Measurements from ENCODE around the gene SORL1.
A peak's percentile ranks its signal among the peaks of the same experiment; 100 is the strongest.
"Not testable (repeated sequence)": the region's sequence is repeated elsewhere in the genome, so short reads cannot be mapped to it uniquely, and the experiment has no call there.

Gene SORL1

GRCh38 chr11:121479698-121480238 lies 27.7 kb downstream of the SORL1 start:
- no peak for DNase-seq

GRCh38 chr11:121481484-121482230 lies 29.5 kb downstream of the SORL1 start:
- DNase-seq, result not testable (repeated sequence)

- peak; percentile 78 for DNase-seq
Measured at GRCh38 chr11:121482231-121483129, 30.4 kb downstream of the SORL1 start.

- no peak for DNase-seq
Measured at GRCh38 chr11:121483805-121484480, 31.8 kb downstream of the SORL1 start.

- DNase-seq, result no peak
Measured at GRCh38 chr11:121485216-121485615, 33.1 kb downstream of the SORL1 start.

- DNase-seq, result no peak
Measured at GRCh38 chr11:121486054-121486453, 33.9 kb downstream of the SORL1 start.

- DNase-seq, result no peak
Measured at GRCh38 chr11:121487191-121487590, 35.1 kb downstream of the SORL1 start.

GRCh38 chr11:121488170-121488569 lies 36.1 kb downstream of the SORL1 start:
- no peak for DNase-seq

GRCh38 chr11:121488641-121489040 lies 36.5 kb downstream of the SORL1 start:
- no peak for DNase-seq

GRCh38 chr11:121489823-121490222 lies 37.7 kb downstream of the SORL1 start:
- DNase-seq, result no peak

- no peak for DNase-seq
Measured at GRCh38 chr11:121494355-121495099, 42.4 kb downstream of the SORL1 start.

- no peak for DNase-seq
Measured at GRCh38 chr11:121497176-121497998, 45.3 kb downstream of the SORL1 start.

GRCh38 chr11:121499405-121499804 lies 47.3 kb downstream of the SORL1 start:
- no peak for DNase-seq

- no peak for DNase-seq
Measured at GRCh38 chr11:121500275-121500674, 48.2 kb downstream of the SORL1 start.

GRCh38 chr11:121500717-121501116 lies 48.6 kb downstream of the SORL1 start:
- DNase-seq, result no peak

GRCh38 chr11:121503051-121503450 lies 50.9 kb downstream of the SORL1 start:
- DNase-seq, result no peak

- not testable (repeated sequence) for DNase-seq
Measured at GRCh38 chr11:121506237-121506636, 54.1 kb downstream of the SORL1 start.

- DNase-seq, result no peak
Measured at GRCh38 chr11:121508449-121508848, 56.3 kb downstream of the SORL1 start.

- no peak for DNase-seq
Measured at GRCh38 chr11:121510438-121510837, 58.3 kb downstream of the SORL1 start.

- DNase-seq, result no peak
Measured at GRCh38 chr11:121512468-121513465, 60.7 kb downstream of the SORL1 start.
